Measurements from ENCODE around the gene SECTM1.

SECTM1 gene

DNA sequence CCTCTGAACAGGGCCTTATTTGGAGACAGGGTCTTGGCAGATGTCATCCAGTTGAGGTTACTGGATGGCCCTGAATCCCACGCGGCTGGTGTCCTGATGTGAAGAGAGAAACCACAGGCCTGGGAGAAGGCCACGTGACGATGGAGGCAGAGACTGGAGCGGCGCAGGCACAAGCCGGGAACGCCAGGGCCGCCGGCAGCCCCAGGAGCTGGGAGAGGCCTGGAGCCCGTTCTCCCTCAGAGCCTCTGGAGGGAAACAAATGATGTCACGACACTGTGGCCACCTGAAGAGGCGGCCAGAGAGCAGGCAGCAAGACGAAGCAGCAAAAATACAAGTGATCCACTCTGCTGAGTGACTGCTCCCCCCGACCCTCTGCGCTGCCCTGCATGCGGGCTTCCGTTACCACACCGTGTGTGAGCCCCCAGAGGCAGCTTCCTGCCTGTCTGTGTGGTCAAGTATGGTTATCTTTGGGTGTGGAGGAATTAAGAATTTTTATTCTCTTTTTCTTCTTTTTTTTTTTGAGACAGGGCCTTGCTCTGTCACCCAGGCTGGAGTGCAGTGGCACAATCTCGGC lies 27.8 kb downstream of the SECTM1 start:
- H3K4me3 ChIP-seq (ENCODE audit: insufficient read depth, low read length, poor library complexity, severe bottlenecking), result no peak overlapping the region
- H3F3A ChIP-seq (ENCODE audit: insufficient read depth), result no peaks in the 10 kb centered on the region
- no peak for TF ChIP-seq EZH2phosphoT487 (conservative IDR thresholded peaks at IDR 0.05; ENCODE audit: low read length)
- TF ChIP-seq, protein P1, sequence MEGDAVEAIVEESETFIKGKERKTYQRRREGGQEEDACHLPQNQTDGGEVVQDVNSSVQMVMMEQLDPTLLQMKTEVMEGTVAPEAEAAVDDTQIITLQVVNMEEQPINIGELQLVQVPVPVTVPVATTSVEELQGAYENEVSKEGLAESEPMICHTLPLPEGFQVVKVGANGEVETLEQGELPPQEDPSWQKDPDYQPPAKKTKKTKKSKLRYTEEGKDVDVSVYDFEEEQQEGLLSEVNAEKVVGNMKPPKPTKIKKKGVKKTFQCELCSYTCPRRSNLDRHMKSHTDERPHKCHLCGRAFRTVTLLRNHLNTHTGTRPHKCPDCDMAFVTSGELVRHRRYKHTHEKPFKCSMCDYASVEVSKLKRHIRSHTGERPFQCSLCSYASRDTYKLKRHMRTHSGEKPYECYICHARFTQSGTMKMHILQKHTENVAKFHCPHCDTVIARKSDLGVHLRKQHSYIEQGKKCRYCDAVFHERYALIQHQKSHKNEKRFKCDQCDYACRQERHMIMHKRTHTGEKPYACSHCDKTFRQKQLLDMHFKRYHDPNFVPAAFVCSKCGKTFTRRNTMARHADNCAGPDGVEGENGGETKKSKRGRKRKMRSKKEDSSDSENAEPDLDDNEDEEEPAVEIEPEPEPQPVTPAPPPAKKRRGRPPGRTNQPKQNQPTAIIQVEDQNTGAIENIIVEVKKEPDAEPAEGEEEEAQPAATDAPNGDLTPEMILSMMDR (IDR thresholded peaks at IDR 0.05; ENCODE audit: insufficient read depth, low read length, poor library complexity, severe bottlenecking), result no peak
- H3K27me3 ChIP-seq (ENCODE audit: low read length), result no peaks in the 10 kb centered on the region
- no peaks in the 10 kb centered on the region for H4K20me1 ChIP-seq (ENCODE audit: low read depth, low read length)
- H3K9me2 ChIP-seq (replicated peaks; ENCODE audit: insufficient read depth, low read length), result no peaks in the 10 kb centered on the region
- H3K9me3 ChIP-seq (ENCODE audit: insufficient read depth, low read length), result no peaks in the 10 kb centered on the region
- no peak overlapping the region for H2AFZ ChIP-seq (ENCODE audit: low read depth, low read length, severe bottlenecking)
- H3K4me2 ChIP-seq (ENCODE audit: low read depth, low read length, poor library complexity, severe bottlenecking), result no peak overlapping the region
- H3K27ac ChIP-seq (ENCODE audit: low read depth, low read length), result no peak overlapping the region
- H3K9ac ChIP-seq (ENCODE audit: low read length), result no peak overlapping the region
- no peaks in the 10 kb centered on the region for H3K36me3 ChIP-seq (ENCODE audit: low read length)
- H3K79me2 ChIP-seq (ENCODE audit: insufficient read depth, low read length), result no peaks in the 10 kb centered on the region

DNA sequence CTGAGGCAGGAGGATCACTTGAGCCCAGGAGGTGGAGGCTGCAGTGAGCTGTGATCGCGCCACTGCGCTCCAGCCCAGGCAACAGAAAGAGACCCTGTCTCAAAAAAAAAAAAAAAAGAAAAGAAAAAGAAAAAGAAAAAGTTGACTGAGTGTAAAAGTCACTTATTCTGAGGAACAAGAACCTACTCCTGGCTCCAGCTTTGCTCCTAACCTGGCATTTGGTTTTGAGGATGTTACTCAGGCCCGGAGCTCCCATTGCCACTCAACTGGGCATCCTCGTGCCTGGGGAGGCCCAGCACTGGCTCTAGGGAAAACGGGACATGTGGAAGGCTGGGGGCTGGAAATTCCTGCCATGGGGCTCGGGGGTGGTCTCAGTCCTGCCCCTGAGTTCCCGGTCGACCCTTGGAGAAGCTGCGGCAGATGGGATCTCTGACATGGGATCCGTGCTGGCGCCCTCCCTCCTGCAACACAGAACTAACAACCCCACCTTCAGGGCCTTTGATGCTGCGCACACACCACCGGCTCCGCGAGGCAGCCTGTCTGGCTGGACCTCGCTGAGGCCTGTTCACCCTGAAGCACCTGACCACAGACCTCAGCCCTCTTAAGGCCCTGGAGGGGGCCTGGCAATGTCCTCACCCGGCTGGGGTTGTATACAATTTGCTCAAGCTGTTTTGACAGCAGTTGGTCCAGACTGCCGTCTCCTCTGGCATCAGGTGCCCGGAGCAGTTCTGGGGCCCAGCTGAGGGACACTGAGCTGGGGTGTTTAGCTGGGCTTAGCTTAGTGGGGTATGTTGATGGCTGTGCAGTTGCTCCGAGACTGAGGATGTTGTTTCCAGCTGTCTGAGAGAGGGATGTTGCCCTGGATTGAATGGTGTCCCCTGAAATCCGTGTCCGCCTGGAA lies 28.5 kb downstream of the SECTM1 start:
- H3K9me2 ChIP-seq (replicated peaks; ENCODE audit: insufficient read depth, low read length), result no peaks in the 10 kb centered on the region

DNA sequence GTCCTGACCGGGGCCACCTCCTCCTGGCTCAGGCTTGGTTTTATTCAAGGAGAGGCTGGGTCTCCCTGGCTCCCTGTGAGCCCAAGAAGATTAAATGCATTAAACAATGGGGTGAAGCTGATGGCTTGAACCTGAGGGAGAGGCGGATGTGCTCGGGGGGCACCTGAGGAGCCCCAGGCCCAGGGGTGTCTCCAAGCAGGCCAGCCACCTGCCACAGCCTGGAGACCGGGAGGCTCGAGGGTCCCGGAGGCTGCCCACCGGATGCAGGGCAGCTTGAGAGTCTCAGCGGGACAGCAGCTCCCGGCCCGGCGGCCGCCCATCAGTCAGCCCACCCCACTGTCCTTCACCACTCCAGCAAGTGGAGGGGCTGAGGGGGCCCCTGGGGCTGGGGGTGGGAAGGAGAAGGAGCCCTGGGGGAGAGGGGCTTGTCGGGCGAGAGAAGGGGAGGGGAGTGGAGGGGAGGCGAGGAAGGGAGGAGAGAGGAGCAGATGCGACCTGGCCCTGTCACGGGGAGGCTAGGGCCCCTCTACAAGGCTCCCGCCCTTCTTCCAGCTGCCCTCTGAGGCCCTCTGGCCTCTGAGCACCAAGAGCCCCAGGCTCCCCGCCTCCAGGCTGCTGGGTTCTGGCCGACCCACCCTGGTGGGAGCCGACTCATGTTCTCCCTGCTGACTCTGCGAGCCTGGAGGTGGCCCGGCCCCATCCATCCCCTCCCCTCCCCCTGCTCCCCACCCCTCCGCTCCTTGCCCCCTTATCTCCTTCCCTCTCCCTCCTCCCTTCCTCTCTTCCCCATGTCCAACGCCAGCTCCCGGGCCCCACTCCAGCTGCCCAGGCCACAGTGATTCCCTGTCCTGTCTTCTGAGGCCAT lies 29.4 kb downstream of the SECTM1 start:
- TF ChIP-seq, protein P1 (IDR thresholded peaks at IDR 0.05; ENCODE audit: insufficient read depth, low read length, poor library complexity, severe bottlenecking), result no peak
- no peak for TF ChIP-seq EZH2phosphoT487 (conservative IDR thresholded peaks at IDR 0.05; ENCODE audit: low read length)
- H3K79me2 ChIP-seq (ENCODE audit: insufficient read depth, low read length), result no peaks in the 10 kb centered on the region
- no peaks in the 10 kb centered on the region for H3K9me3 ChIP-seq (ENCODE audit: insufficient read depth, low read length)
- H2AFZ ChIP-seq (ENCODE audit: low read depth, low read length, severe bottlenecking), result no peak overlapping the region
- no peaks in the 10 kb centered on the region for H3K27me3 ChIP-seq (ENCODE audit: low read length)
- no peak overlapping the region for H3K4me2 ChIP-seq (ENCODE audit: low read depth, low read length, poor library complexity, severe bottlenecking)
- no peaks in the 10 kb centered on the region for H3K36me3 ChIP-seq (ENCODE audit: low read length)
- H4K20me1 ChIP-seq (ENCODE audit: low read depth, low read length), result no peaks in the 10 kb centered on the region
- no peak overlapping the region for H3K27ac ChIP-seq (ENCODE audit: low read depth, low read length)
- no peaks in the 10 kb centered on the region for H3F3A ChIP-seq (ENCODE audit: insufficient read depth)
- H3K9me2 ChIP-seq (replicated peaks; ENCODE audit: insufficient read depth, low read length), result no peaks in the 10 kb centered on the region
- H3K9ac ChIP-seq (ENCODE audit: low read length), result no peak overlapping the region
- no peak overlapping the region for H3K4me3 ChIP-seq (ENCODE audit: insufficient read depth, low read length, poor library complexity, severe bottlenecking)

More for the DNA sequence above, 28.5 kb downstream of the SECTM1 start:
- no peak overlapping the region for H3K4me2 ChIP-seq (ENCODE audit: low read depth, low read length, poor library complexity, severe bottlenecking)
- H3K79me2 ChIP-seq (ENCODE audit: insufficient read depth, low read length), result no peaks in the 10 kb centered on the region
- H2AFZ ChIP-seq (ENCODE audit: low read depth, low read length, severe bottlenecking), result no peak overlapping the region
- TF ChIP-seq EZH2phosphoT487 (conservative IDR thresholded peaks at IDR 0.05; ENCODE audit: low read length), result no peak
- TF ChIP-seq, protein P1 (IDR thresholded peaks at IDR 0.05; ENCODE audit: insufficient read depth, low read length, poor library complexity, severe bottlenecking), result no peak
- H3K27ac ChIP-seq (ENCODE audit: low read depth, low read length), result no peak overlapping the region
- H3K9ac ChIP-seq (ENCODE audit: low read length), result no peak overlapping the region
- H3K36me3 ChIP-seq (ENCODE audit: low read length), result no peaks in the 10 kb centered on the region
- no peaks in the 10 kb centered on the region for H3F3A ChIP-seq (ENCODE audit: insufficient read depth)
- no peaks in the 10 kb centered on the region for H3K9me3 ChIP-seq (ENCODE audit: insufficient read depth, low read length)
- H3K4me3 ChIP-seq (ENCODE audit: insufficient read depth, low read length, poor library complexity, severe bottlenecking), result no peak overlapping the region
- H3K27me3 ChIP-seq (ENCODE audit: low read length), result no peaks in the 10 kb centered on the region
- no peaks in the 10 kb centered on the region for H4K20me1 ChIP-seq (ENCODE audit: low read depth, low read length)
